ENCODE data around the gene MARK1.
"Not testable (repeated sequence)": the region's sequence is repeated elsewhere in the genome, so short reads cannot be mapped to it uniquely, and the experiment has no call there.

MARK1 gene

DNA sequence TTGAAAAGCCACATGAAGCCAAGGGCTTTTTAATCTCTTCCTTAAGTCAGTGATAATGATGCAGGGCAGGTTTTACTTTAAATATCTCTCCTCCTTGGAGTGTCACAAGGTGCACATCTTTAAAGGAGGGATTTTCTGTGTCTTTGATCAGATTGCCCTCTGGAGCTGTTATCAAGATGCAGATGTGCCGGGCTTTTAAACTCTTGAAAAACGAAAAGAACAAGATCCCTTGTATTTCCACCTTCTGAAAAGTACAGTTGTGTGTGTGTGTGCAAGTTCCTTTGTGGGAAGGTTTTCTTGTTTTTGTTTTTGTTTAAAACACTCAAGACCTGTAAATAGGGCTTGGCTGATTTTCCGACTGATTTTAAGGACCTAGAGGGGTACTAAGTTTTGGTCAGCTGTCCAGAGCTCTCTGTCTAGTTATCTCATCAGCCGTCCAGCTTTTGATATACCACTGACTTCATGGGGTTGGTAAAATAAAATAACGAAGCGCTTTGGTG, 1.6 kb downstream of the MARK1 start:
- DNase-seq: peak in 1 of 2 experiments; percentile 17

DNA sequence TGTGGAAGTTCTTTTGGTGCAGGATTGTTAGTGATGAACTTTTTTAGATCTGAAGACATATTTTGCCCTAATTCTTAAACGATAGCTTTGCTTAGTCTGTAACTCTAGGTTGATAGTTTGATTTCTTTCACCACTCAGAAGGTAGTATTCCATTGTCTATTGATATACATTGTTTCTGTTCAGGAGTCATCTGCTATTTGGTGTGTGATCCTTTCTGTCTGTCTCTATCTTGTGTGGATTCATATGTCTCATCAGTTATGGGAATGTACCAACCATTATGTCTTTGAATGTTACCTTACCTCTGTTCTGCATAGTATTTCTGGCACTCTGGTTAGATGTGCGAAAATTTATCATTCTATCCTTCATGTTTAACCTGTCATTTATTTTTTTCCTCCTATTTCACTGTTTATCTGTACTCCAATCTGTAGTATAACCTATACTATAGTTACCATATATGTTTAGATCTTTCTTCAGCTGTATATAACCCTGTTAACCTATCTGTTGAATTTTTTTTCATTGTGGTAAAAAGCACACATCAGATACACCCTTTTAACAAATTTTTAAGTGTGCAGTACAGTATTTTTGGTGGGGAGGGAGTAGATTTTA, 5.7 kb downstream of the MARK1 start:
- DNase-seq: no peak

- no peak for DNase-seq
Measured at GRCh38 chr1:220544901-220545303, 17.0 kb downstream of the MARK1 start.

DNA sequence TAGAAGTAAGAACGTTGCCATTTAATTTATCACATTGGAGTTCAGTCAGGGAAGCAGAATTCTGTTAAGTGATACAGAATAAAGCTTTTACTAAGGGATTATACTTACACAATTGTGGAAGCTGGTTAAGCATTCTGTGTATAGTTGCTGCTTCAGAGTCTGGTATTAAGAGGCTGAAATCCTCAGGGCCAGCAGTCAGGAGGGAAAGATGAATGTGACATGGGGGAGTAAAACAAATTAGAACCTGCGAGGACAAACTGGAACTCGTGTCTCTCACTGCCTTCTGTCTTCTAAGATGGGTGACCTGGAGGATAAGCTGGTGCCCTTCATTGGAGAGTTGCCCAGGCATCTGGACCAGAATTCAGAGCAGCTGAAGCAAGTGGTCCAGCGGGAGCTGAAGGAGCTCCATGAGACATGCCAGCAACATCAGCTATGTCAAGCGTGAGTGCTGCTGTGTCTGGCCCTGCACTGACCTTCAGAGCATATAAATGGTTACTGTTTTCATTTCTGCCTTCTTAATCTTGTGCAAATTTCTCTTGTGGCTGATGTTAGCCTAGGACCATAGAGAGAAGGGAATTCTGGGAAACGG, 23.0 kb downstream of the MARK1 start:
- no peak for DNase-seq

GRCh38 chr1:220551718-220552117, 23.8 kb downstream of the MARK1 start:
- no peak for DNase-seq

GRCh38 chr1:220552672-220553260, 24.8 kb downstream of the MARK1 start:
- DNase-seq: no peak

GRCh38 chr1:220556641-220557040, 28.7 kb downstream of the MARK1 start:
- DNase-seq: no peak

GRCh38 chr1:220563564-220563963, 35.6 kb downstream of the MARK1 start:
- DNase-seq: no peak

GRCh38 chr1:220564216-220564615, 36.3 kb downstream of the MARK1 start:
- DNase-seq: peak in 1 of 2 experiments; percentile 0

DNA sequence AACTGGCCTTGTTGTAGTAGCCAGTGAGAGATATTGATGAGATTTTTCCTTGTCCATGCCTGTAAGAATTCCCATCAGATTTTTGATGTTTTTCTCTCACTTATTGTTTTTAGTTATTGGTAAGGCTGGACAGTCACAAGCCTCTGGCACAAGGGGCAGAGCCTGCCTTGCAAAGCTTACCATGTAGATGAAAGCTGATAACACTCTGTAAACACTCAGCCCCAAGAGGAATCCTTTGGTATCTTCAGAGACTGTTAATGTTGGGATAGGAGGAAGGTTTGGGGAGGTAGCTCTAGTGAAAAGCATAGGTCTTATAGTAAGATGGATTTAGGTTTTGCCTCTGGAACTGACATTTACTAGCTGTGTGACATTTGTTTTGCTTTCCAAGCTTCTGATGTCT, 37.7 kb downstream of the MARK1 start:
- peak in 1 of 2 experiments; percentile 31 for DNase-seq

GRCh38 chr1:220566869-220567268, 38.9 kb downstream of the MARK1 start:
- peak in 1 of 2 experiments; percentile 8 for DNase-seq

DNA sequence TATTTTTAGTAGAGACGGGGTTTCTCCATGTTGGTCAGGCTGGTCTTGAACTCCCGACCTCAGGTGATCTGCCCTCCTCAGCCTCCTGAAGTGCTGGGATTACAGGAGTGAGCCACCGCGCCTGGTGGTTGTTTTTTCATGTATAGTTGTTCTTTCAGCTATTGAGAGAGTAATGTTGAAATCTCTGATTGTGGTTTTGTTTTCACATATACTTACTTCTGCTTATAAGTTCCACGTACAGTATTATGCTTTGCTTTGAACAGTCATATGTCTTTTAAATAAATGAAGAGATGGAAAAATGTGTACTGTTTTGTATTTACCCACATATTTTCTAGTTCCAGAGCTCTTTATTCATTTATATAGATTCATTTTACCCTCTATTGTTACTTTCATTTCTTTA, 44.5 kb downstream of the MARK1 start:
- DNase-seq: no peak

- no peak for DNase-seq
Measured at GRCh38 chr1:220573836-220574235, 45.9 kb downstream of the MARK1 start.

- DNase-seq: no peak
Measured at GRCh38 chr1:220575718-220576497, 48.0 kb downstream of the MARK1 start.

- DNase-seq: no peak
Measured at GRCh38 chr1:220577926-220578325, 50.0 kb downstream of the MARK1 start.

DNA sequence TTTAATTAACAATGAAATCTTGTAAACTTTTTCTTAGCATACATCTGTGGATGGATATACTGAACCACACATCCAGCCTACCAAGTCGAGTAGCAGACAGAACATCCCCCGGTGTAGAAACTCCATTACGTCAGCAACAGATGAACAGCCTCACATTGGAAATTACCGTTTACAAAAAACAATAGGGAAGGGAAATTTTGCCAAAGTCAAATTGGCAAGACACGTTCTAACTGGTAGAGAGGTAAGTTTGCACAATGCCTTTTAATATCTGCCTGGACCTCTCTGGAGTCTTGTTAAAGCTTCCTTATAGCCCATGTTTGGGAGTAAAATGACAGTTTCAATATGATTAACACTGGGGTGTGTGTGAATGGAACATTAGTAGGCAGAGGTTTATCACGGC, 51.4 kb downstream of the MARK1 start:
- no peak for DNase-seq

DNA sequence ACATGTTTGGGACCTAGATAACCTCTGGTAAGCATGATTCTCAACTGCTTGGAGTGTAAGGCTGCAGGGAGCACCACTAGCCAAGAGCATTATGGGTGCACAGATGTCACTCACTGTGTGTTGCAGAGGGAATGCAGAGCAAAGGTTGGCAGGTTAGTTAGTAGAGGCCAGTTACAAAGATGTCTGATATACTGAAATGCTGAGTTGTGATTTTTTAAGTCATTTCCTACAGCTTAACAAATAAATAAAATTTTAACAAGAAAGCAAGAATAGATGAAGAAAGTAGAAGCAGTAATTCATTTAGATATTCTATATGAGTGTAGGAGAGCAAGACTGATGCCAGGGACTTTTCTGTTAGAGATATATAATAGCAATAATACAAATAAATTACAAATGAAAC, 64.8 kb downstream of the MARK1 start:
- DNase-seq: no peak

GRCh38 chr1:220594356-220594755, 66.4 kb downstream of the MARK1 start:
- no peak for DNase-seq

- no peak for DNase-seq
Measured at GRCh38 chr1:220595179-220595578, 67.2 kb downstream of the MARK1 start.

GRCh38 chr1:220604926-220605325, 77.0 kb downstream of the MARK1 start:
- DNase-seq: no peak

DNA sequence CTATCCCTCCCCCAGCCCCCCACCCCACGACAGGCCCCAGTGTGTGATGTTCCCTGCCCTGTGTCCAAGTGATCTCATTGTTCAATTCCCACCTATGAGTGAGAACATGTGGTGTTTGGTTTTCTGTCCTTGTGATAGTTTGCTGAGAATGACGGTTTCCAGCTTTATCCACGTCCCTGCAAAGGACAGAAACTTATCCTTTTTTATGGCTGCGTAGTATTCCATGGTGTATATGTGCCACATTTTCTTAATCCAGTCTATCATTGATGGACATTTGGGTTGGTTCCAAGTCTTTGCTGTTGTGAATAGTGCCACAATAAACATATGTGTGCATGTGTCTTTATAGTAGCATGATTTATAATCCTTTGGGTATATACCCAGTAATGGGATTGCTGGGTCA, 77.7 kb downstream of the MARK1 start:
- DNase-seq: not testable (repeated sequence)

DNA sequence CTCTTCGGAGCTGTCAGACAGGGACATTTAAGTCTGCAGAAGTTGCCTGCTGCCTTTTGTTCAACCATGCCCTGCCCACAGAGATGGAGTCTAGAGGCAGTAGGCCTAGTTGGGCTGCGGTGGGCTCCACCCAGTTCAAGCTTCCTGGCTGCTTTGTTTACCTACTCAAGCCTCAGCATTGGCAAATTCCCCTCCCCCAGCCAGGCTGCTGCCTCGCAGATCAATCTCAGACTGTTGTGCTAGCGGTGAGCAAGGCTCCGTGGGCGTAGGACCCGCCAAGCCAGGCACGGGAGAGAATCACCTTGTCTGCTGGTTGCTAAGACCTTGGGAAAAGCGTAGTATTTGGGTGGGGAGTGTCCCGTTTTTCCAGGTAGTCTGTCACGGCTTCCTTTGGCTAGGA, 83.2 kb downstream of the MARK1 start:
- DNase-seq: not testable (repeated sequence)

- no peak for DNase-seq
Measured at GRCh38 chr1:220616836-220617235, 88.9 kb downstream of the MARK1 start.

DNA sequence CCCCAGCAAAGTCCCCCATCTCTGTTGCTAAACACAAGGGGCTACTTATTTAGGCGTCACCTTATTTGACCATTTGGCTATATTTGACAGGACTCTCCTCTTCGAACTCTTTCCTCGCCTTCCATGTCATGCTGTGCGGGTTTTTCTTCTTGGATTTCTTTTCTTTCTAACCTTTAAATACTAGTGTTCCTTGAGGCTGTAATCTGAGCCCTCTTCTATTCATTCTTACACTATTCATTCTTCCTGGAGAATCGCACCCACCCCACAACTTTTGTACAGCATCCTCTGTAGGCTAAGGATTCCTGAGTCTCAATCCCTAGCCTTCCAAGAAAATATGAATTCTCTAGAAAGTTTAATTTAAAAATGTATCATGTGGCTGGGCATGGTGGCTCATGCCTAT, 100.5 kb downstream of the MARK1 start:
- no peak for DNase-seq
